GM23248 (cell line): ENCODE results near the gene SLC23A1. TPM values are rescaled to one million over a fixed set of nuclear protein-coding genes. Genes with fewer than 3 reads are reported as not detected.

Experiments used
- DNase-seq: peaks from one replicate; pipeline ENCODE4 v3.0.0-alpha.2; 2015
- H2AFZ ChIP-seq: fragments of 200-600 bp; sonication (generic); 2 replicates; pipeline ENCODE4 v1.6.1; 2016; ENCODE audit warnings: antibody characterized with exemption
- H3F3A ChIP-seq: fragments of 200-600 bp; sonication (generic); 2 replicates; pipeline ENCODE4 v1.6.1; 2016; ENCODE audit warnings: mild to moderate bottlenecking, antibody characterized with exemption, mixed run types; ENCODE audit not compliant: insufficient read depth
- H3K27ac ChIP-seq: fragments of 200-600 bp; sonication (generic); 2 replicates; pipeline ENCODE4 v1.5.1; 2016; ENCODE audit warnings: mild to moderate bottlenecking
- H3K27me3 ChIP-seq: fragments of 200-600 bp; sonication (generic); replicated peaks from 2 replicates; pipeline ENCODE4 v1.6.1; 2016; ENCODE audit warnings: mild to moderate bottlenecking; ENCODE audit not compliant: insufficient read depth
- H3K36me3 ChIP-seq: fragments of 200-600 bp; sonication (generic); 2 replicates; pipeline ENCODE4 v1.6.1; 2016; ENCODE audit warnings: low read depth, mild to moderate bottlenecking
- H3K4me1 ChIP-seq: fragments of 200-600 bp; sonication (generic); 2 replicates; pipeline ENCODE4 v1.6.1; 2016; ENCODE audit warnings: mild to moderate bottlenecking; ENCODE audit not compliant: insufficient read depth
- H3K4me2 ChIP-seq: fragments of 200-600 bp; sonication (generic); one replicate; pipeline ENCODE4 v1.6.1; 2016; ENCODE audit warnings: mild to moderate bottlenecking; ENCODE audit not compliant: unreplicated experiment
- H3K4me3 ChIP-seq: fragments of 200-600 bp; sonication (generic); 2 replicates; pipeline ENCODE4 v1.5.1; 2016; ENCODE audit warnings: mild to moderate bottlenecking
- H3K79me2 ChIP-seq: fragments of 200-600 bp; sonication (generic); 2 replicates; pipeline ENCODE4 v1.6.1; 2016; ENCODE audit warnings: mild to moderate bottlenecking; ENCODE audit not compliant: insufficient read depth
- H3K9ac ChIP-seq: fragments of 200-600 bp; sonication (generic); 2 replicates; pipeline ENCODE4 v1.6.1; 2016; ENCODE audit warnings: mild to moderate bottlenecking
- H3K9me2 ChIP-seq: fragments of 200-600 bp; sonication (generic); 2 replicates; pipeline ENCODE4 v1.6.1; 2016; ENCODE audit warnings: mixed run types, mild to moderate bottlenecking, moderate library complexity; ENCODE audit not compliant: insufficient read depth
- H3K9me3 ChIP-seq: fragments of 200-600 bp; sonication (generic); one replicate; pipeline ENCODE4 v1.6.1; 2017; ENCODE audit warnings: low read depth
- H4K20me1 ChIP-seq: fragments of 200-600 bp; sonication (generic); 2 replicates; pipeline ENCODE4 v1.6.0; 2016; ENCODE audit not compliant: insufficient read depth
- EZH2 ChIP-seq: fragments of 200-600 bp; sonication (generic); IDR thresholded peaks from 2 replicates; pipeline ENCODE4 v1.6.1; 2018; ENCODE audit warnings: antibody characterized with exemption, mild to moderate bottlenecking; ENCODE audit not compliant: insufficient read depth, poor library complexity, severe bottlenecking
- EZH2phosphoT487 ChIP-seq: fragments of 200-600 bp; sonication (generic); IDR thresholded peaks from 2 replicates; pipeline ENCODE4 v1.6.1; 2018; ENCODE audit warnings: antibody characterized with exemption, moderate library complexity, mild to moderate bottlenecking, low read depth; ENCODE audit not compliant: insufficient read depth
- WGBS, 2 experiments: methylation state at CpG; one replicate each; pipeline ENCODE4 v1.1.6; 2015 to 2017; ENCODE audit warnings: low lambda C conversion rate in 2 of 2, low coverage in 1 of 2; ENCODE audit errors: missing lambda C conversion rate in 2 of 2; 5-methylcytosine and 5-hydroxymethylcytosine counted together
- in situ Hi-C: fragments of 300-500 bp; cut with MboI; formaldehyde crosslinking; loops from 2 replicates; pipeline ENCODE4 v1.15.0; 2020
- polyA plus RNA-seq: library from polyadenylated mRNA; unstranded; fragments of >200 nt; fragmentation: Nextera tagmentation; extraction: Ambion mirVana; gene quantifications from 2 replicates; pipeline ENCODE4 v1.2.1, GENCODE V29; 2016
- total RNA-seq: library from RNA; depleted of rRNA; stranded (reverse); fragments of >200 nt; shearing (Covaris generic); gene quantifications from 2 replicates; pipeline ENCODE4 v1.2.3, GENCODE V29; 2014

SLC23A1 gene
- total and polyA plus RNA-seq, 2 experiments from 2014 or later: 0.08 TPM; not detected in 1

GRCh38 chr5:139417214-139417613 is 34.1 kb upstream of the SLC23A1 start:
- Histone ChIP-seq H4K20me1 (no peaks in the 10 kb centered on the region), H3K9me2 (no peaks in the 10 kb centered on the region), H3K4me1 (no peaks in the 10 kb centered on the region), H3F3A (no peaks in the 10 kb centered on the region), H3K9ac (no peak overlapping the region), H3K36me3 (peaks cover 8% of the 10 kb centered on the region; the same call in 1 of the 2 replicates), H3K4me2 (no peak overlapping the region), H3K9me3 (no peaks in the 10 kb centered on the region), H3K79me2 (no peaks in the 10 kb centered on the region), H2AFZ (no peak overlapping the region), H3K4me3 (no peak overlapping the region), H3K27me3 (no peaks in the 10 kb centered on the region), H3K27ac (no peak overlapping the region)
- TF ChIP-seq EZH2phosphoT487 (no peak), EZH2 (no peak)
- 94 to 98% methylated on average over 3 to 4 of the region's 4 CpGs for WGBS, 2 experiments
- in situ Hi-C loops: no loop called here
- no peak for DNase-seq

GRCh38 chr5:139416651-139417050 is 33.6 kb upstream of the SLC23A1 start:
- Histone ChIP-seq H3K4me1 (peaks cover under 1% of the 10 kb centered on the region; the same call in 1 of the 2 replicates), H4K20me1 (no peaks in the 10 kb centered on the region)
- 90 to 93% methylated on average over 9 of the region's 9 CpGs for WGBS, 2 experiments

GRCh38 chr5:139415869-139416268 is 32.8 kb upstream of the SLC23A1 start:
- no peaks in the 10 kb centered on the region for H3K27me3 ChIP-seq
- peaks cover 8% of the 10 kb centered on the region for H3K4me1 ChIP-seq
- no peaks in the 10 kb centered on the region for H3K9me3 ChIP-seq
- no peak overlapping the region for H3K9ac ChIP-seq
- TF ChIP-seq EZH2 (no peak), EZH2phosphoT487 (no peak)
- H3K9me2 ChIP-seq: no peaks in the 10 kb centered on the region
- H3K36me3 ChIP-seq: peaks cover 8% of the 10 kb centered on the region; the same call in 1 of the 2 replicates
- no peak overlapping the region for H3K4me3 ChIP-seq
- H3K27ac ChIP-seq: no peak overlapping the region
- in situ Hi-C loops: no loop called here
- H3K79me2 ChIP-seq: no peaks in the 10 kb centered on the region
- DNase-seq: no peak
- H3F3A ChIP-seq: peaks cover 12% of the 10 kb centered on the region
- H3K4me2 ChIP-seq: no peak overlapping the region
- no peak overlapping the region for H2AFZ ChIP-seq
- no peaks in the 10 kb centered on the region for H4K20me1 ChIP-seq

More at GRCh38 chr5:139416651-139417050, 33.6 kb upstream of the SLC23A1 start:
- H2AFZ ChIP-seq: no peak overlapping the region
- H3F3A ChIP-seq: peaks cover 4% of the 10 kb centered on the region
- DNase-seq: no peak
- H3K27me3 ChIP-seq: no peaks in the 10 kb centered on the region
- no peaks in the 10 kb centered on the region for H3K79me2 ChIP-seq
- H3K9ac ChIP-seq: no peak overlapping the region
- TF ChIP-seq EZH2 (no peak), EZH2phosphoT487 (no peak)
- no peak overlapping the region for H3K4me2 ChIP-seq
- peaks cover 8% of the 10 kb centered on the region; the same call in 1 of the 2 replicates for H3K36me3 ChIP-seq
- in situ Hi-C loops: no loop called here
- H3K9me3 ChIP-seq: no peaks in the 10 kb centered on the region
- no peaks in the 10 kb centered on the region for H3K9me2 ChIP-seq
- H3K4me3 ChIP-seq: no peak overlapping the region
- no peak overlapping the region for H3K27ac ChIP-seq

- H2AFZ ChIP-seq: no peak overlapping the region
- no peak for TF ChIP-seq EZH2
- TF ChIP-seq EZH2phosphoT487: no peak
- peaks cover 13% of the 10 kb centered on the region for H3K4me1 ChIP-seq
- peaks cover 17% of the 10 kb centered on the region for H3F3A ChIP-seq
- no peaks in the 10 kb centered on the region for H3K9me3 ChIP-seq
- H3K9ac ChIP-seq: no peak overlapping the region
- H3K36me3 ChIP-seq: peaks cover 8% of the 10 kb centered on the region; the same call in 1 of the 2 replicates
- no peaks in the 10 kb centered on the region for H3K9me2 ChIP-seq
- no peak overlapping the region for H3K4me3 ChIP-seq
- H3K4me2 ChIP-seq: no peak overlapping the region
- 95 to 96% methylated on average over 7 to 8 of the region's 8 CpGs for WGBS, 2 experiments
- no peak for DNase-seq
- in situ Hi-C loops: no loop called here
- no peak overlapping the region for H3K27ac ChIP-seq
- no peaks in the 10 kb centered on the region for H4K20me1 ChIP-seq
- H3K79me2 ChIP-seq: no peaks in the 10 kb centered on the region
- H3K27me3 ChIP-seq: no peaks in the 10 kb centered on the region
Measured at GRCh38 chr5:139415221-139415861, 32.2 kb upstream of the SLC23A1 start.
